ENCODE measurements around the gene SERTAD3. TPM values are rescaled to one million over a fixed set of nuclear protein-coding genes. Genes with fewer than 3 reads are reported as not detected.
"Not testable (repeated sequence)": the region's sequence is repeated elsewhere in the genome, so short reads cannot be mapped to it uniquely, and the experiment has no call there.

SERTAD3 gene, protein sequence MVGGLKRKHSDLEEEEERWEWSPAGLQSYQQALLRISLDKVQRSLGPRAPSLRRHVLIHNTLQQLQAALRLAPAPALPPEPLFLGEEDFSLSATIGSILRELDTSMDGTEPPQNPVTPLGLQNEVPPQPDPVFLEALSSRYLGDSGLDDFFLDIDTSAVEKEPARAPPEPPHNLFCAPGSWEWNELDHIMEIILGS
- 10 to 100 TPM; 13.4 to 13.7 TPM for total RNA-seq

DNA sequence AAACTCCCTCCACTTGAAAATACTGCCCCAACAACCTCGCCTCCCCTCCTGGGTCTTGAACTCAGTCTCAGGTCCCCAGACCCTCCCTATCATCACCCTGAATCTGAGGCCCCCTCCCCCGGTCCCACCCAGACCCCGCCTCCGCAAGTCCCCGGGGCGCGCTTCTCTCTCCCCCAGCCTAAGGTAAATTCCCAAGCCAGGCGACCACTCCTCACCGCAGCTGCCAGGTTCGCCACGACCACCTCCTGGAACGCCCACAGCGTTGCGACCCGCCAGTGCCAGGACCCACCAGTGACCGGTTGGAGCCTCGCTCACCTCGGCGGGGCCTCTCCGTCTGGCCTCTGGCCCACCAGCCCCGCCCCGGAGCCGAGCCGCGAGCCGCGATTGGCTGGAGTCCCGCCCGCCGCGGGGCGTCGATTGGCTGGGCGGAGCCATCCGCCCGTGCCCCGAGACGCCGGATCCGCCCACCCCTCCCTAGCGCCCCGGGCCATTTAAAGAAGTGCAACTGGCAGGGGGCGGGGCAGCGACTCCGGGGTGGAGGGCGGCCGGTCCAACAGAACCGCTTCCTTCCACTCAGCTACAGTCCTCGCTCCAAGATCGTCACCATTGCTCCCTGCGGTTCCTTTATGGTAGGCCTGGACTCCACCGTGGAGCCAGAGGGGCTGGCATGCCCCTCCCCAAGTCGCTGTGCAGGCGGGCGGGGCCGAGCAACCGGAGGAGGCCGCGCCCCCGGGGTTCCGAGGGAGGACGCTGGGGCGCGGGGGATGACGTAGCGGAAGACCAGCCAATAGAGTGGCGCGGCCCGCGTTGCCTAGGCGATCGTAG, at the start of gene SERTAD3:
TSS of gene SERTAD3 (minus strand) at position 336 of the 825 bp plus-strand sequence. CDS start 2,255 bp downstream, outside the sequence.
- DNase-seq (peak; percentile 98), ATAC-seq (peak; percentile 80)
- CTCF ChIA-PET: interaction anchor here (1.0 to 3.0 kb wide), 9 partner anchors 14 to 139 kb away, joined by 3 to 28 read pairs (median 6); partner anchors contain the start of genes BLVRB and SERTAD1
- peak within 1 kb of the TSS; percentile 95 for H3K4me3 Mint-ChIP-seq
- H3K36me3 Mint-ChIP-seq: peaks cover 7% of the 10 kb centered on the region
- H3K4me1 Mint-ChIP-seq: peaks cover 22% of the 10 kb centered on the region
- H3K9me3 Mint-ChIP-seq (ENCODE audit: low read depth): no peaks in the 10 kb centered on the region
- H3K27ac Mint-ChIP-seq: peak within 1 kb of the TSS; percentile 97
- H3K27me3 Mint-ChIP-seq: no peaks in the 10 kb centered on the region

DNA sequence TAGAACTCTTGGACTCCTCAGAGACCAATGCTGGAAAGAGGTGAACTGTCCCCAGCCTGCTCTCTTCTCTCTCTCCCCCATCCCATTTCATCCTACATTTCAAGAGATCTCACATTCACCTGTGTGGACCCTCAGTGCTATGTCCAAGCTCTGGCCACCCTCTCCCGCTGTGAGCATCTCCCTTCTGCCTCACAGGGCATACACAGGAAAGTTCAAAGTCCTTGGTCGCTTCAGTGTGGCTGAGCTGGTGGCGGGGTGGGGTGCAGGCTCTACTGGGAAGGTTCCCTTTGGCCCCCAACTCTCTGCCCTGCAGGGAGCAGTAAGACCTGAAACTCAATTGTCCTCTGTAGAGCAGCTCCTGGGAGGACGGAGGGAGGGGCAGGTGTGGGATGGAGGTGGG, 49.6 kb upstream of the SERTAD3 start:
- Mint-ChIP-seq H3K9me3 (ENCODE audit: low read depth) (no peaks in the 10 kb centered on the region), H3K36me3 (no peaks in the 10 kb centered on the region), H3K27ac (no peak overlapping the region), H3K27me3 (peaks cover 8% of the 10 kb centered on the region), H3K4me1 (no peaks in the 10 kb centered on the region), H3K4me3 (no peak overlapping the region)
- CTCF ChIA-PET: interaction anchor here (0.5 kb wide), 1 partner anchor 524 kb away, joined by 3 read pairs; no protein-coding TSS in a partner anchor
- no peak for DNase-seq
- ATAC-seq: no peak

DNA sequence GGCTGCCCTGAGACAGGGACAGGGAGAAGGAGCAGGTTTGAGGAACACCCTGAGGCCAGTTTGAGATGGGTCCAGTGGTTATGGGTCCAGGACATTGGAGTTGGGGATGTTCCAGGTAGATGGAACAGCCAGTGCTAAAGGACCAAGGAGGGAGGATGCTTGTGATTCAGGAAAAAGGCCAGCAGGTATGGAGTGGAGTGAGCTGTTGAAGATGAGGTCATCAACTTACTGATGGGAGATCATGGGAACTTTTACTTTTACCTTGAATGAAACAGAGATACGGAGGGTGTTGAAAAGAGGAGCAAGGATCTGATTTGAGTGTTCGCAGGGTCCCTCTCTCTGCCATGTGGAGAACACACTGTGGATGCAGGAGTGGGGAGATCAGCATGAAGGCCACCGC, 48.1 kb upstream of the SERTAD3 start:
- Mint-ChIP-seq H3K27me3 (peaks cover 15% of the 10 kb centered on the region), H3K36me3 (no peaks in the 10 kb centered on the region), H3K9me3 (ENCODE audit: low read depth) (no peaks in the 10 kb centered on the region), H3K4me1 (peaks cover 6% of the 10 kb centered on the region), H3K27ac (no peak overlapping the region), H3K4me3 (no peak overlapping the region)
- ATAC-seq: no peak
- CTCF ChIA-PET: no interaction called here
- no peak for DNase-seq

DNA sequence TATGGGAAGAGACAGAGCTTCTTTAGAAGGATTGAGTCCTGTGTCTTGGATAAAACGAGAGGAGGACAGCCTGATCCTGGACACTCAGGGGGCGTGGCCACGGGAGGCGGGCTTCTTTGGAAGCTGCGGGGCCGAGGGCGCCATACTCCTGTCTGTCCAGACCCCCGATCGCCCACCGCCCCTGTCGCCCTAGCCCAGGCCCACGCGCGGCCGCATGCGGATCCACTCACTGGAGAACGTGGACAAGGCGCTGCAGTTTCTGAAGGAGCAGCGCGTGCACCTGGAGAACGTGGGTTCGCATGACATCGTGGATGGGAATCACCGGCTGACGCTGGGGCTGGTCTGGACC, 45.7 kb upstream of the SERTAD3 start:
- H3K36me3 Mint-ChIP-seq: no peaks in the 10 kb centered on the region
- peaks cover 6% of the 10 kb centered on the region for H3K4me1 Mint-ChIP-seq
- no peak overlapping the region for H3K4me3 Mint-ChIP-seq
- no peak overlapping the region for H3K27ac Mint-ChIP-seq
- peaks cover 18% of the 10 kb centered on the region for H3K27me3 Mint-ChIP-seq
- H3K9me3 Mint-ChIP-seq (ENCODE audit: low read depth): no peaks in the 10 kb centered on the region
- DNase-seq: no peak
- CTCF ChIA-PET: interaction anchor here (0.5 to 2.0 kb wide), 2 partner anchors 142 to 145 kb away, joined by 3 to 4 read pairs; no protein-coding TSS in a partner anchor
- no peak for ATAC-seq

DNA sequence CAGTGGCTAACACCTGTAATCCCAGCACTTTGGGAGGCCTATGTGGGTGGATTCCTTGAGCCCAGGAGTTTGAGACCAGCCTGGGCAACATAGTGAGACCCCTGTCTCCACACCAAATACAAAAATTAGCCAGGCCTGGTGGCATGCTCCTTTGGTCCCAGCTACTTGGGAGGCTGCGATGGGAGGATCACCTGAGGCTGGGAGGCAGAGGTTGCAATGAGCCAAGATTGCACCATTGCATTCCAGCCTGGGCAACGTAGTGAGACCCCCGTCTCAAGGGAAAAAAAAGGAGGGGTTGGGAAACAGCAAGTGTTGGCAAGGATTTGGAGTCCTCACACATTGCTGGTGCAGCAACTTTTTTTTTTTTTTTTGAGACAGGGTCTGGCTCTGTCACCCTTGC, 41.9 kb upstream of the SERTAD3 start:
- ATAC-seq (no peak), DNase-seq (no peak)
- CTCF ChIA-PET: interaction anchor here (0.7 kb wide), 1 partner anchor 14 kb away, joined by 3 read pairs; no protein-coding TSS in a partner anchor
- peaks cover 6% of the 10 kb centered on the region for H3K4me1 Mint-ChIP-seq
- H3K36me3 Mint-ChIP-seq: no peaks in the 10 kb centered on the region
- no peaks in the 10 kb centered on the region for H3K9me3 Mint-ChIP-seq (ENCODE audit: low read depth)
- no peak overlapping the region for H3K27ac Mint-ChIP-seq
- H3K4me3 Mint-ChIP-seq: no peak overlapping the region
- peaks cover 10% of the 10 kb centered on the region for H3K27me3 Mint-ChIP-seq

DNA sequence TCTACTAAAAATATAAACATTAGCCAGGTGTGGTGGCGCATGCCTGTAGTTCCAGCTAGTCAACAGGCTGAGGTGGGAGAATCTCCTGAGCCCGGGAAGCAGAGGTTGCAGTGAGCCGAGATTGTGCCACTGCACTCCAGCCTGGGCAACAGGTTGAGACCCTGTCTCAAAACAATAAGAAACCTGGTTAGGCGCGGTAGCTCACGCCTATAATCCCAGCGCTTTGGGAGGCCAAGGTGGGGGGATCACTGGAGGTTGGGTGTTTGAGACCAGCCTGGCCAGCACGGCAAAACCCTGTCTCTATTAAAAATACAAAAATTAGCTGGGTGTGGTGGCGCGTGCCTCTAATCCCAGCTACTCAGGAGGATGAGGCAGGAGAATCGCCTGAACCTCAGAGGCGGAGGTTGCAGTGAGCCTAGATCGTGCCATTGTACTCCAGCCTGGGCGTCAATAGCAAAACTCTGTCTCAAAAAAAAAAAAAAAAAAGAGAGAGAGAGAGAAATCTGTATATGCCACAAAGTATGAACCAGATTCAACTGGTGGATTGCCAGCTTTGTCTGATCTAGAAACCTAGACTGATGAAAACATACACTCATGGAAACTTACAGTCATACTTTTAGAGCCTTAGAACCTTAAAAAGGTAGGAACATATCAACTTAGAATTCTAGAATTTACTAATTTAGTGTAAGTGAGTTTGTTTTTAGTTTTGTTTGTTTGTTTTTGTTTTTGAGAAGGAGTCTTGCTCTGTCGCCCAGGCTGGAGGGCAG, 31.9 kb upstream of the SERTAD3 start:
- CTCF ChIA-PET: interaction anchor here (1.1 to 1.2 kb wide), 2 partner anchors 45 to 171 kb away, joined by 3 to 5 read pairs; no protein-coding TSS in a partner anchor
- not testable (repeated sequence) for ATAC-seq; H3K27me3 Mint-ChIP-seq; H3K4me3 Mint-ChIP-seq; DNase-seq; H3K4me1 Mint-ChIP-seq; H3K27ac Mint-ChIP-seq; H3K36me3 Mint-ChIP-seq; H3K9me3 Mint-ChIP-seq (ENCODE audit: low read depth)

DNA sequence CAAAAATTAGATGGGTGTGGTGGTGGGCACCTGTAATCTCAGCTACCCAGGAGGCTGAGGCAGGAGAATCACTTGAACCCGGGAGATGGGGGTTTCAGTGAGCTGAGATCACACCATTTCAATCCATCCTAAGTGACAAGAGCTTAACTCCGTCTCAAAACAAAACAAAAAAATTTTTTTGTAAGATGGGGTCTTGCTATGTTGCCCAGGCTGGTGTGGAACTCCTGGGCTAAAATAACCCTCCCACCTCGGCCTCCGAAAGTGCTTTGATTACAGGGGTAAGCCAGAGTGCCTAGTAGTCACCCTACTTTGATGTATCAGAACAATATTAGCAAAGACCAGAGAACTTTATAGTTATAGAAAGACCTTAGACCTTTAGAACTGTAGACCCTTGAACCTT, 30.6 kb upstream of the SERTAD3 start:
- H3K9me3 Mint-ChIP-seq (ENCODE audit: low read depth): no peaks in the 10 kb centered on the region
- H3K4me3 Mint-ChIP-seq: no peak overlapping the region

DNA sequence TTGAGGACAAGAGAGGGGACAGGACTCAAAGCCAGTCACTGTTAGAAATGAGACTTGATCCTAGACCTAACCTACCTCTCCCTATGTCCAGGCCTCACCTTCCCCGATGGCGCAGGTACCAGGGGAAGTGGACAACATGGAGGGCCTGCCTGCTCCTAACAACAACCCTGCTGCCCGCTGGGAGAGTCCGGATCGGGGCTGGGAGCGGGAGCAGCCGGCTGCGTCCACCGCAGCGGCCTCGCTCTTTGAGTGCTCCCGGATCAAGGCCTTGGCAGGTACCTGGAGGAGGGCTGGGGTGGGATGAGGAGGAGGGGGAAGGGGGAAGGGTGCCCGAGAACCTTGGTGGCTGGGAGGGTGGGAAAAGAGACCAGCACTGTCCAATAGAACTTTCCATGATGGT, 28.4 kb upstream of the SERTAD3 start:
- CTCF ChIA-PET: no interaction called here
- no peak overlapping the region for H3K4me3 Mint-ChIP-seq
- DNase-seq: no peak
- H3K36me3 Mint-ChIP-seq: no peaks in the 10 kb centered on the region
- no peak overlapping the region for H3K27ac Mint-ChIP-seq
- H3K9me3 Mint-ChIP-seq (ENCODE audit: low read depth): no peaks in the 10 kb centered on the region
- H3K27me3 Mint-ChIP-seq: peaks cover 15% of the 10 kb centered on the region
- ATAC-seq: no peak
- peaks cover 4% of the 10 kb centered on the region for H3K4me1 Mint-ChIP-seq

More for the DNA sequence above, 30.6 kb upstream of the SERTAD3 start:
- no peak for ATAC-seq
- DNase-seq: no peak
- Mint-ChIP-seq H3K27me3 (no peaks in the 10 kb centered on the region), H3K4me1 (no peaks in the 10 kb centered on the region), H3K36me3 (no peaks in the 10 kb centered on the region), H3K27ac (no peak overlapping the region)
- CTCF ChIA-PET: interaction anchor here (1.3 kb wide), 1 partner anchor 11 kb away, joined by 4 read pairs; no protein-coding TSS in a partner anchor

DNA sequence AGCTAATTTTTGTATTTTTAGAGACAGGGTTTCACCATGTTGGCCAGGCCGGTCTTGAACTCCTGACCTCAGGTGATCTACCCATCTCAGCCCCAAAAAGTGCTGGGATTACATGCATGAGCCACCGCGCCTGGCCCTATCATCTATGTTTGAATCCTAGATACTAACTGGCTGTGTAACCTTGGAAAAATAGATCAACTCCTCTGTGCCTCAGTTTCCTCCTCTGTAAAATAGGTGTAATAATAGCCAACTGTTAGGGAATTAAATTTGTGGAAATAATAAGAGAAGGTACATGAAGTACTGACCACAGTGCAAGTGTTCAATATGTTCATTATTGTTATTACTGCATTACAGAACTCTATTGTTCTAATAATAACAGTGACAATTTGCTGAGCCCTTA, 27.0 kb upstream of the SERTAD3 start:
- peaks cover 22% of the 10 kb centered on the region for H3K27me3 Mint-ChIP-seq
- no peak overlapping the region for H3K4me3 Mint-ChIP-seq
- ATAC-seq (no peak), DNase-seq (no peak)
- CTCF ChIA-PET: interaction anchor here (0.6 kb wide), 1 partner anchor 15 kb away, joined by 3 read pairs; no protein-coding TSS in a partner anchor
- H3K36me3 Mint-ChIP-seq: no peaks in the 10 kb centered on the region
- peaks cover 10% of the 10 kb centered on the region for H3K4me1 Mint-ChIP-seq
- no peaks in the 10 kb centered on the region for H3K9me3 Mint-ChIP-seq (ENCODE audit: low read depth)
- no peak overlapping the region for H3K27ac Mint-ChIP-seq

DNA sequence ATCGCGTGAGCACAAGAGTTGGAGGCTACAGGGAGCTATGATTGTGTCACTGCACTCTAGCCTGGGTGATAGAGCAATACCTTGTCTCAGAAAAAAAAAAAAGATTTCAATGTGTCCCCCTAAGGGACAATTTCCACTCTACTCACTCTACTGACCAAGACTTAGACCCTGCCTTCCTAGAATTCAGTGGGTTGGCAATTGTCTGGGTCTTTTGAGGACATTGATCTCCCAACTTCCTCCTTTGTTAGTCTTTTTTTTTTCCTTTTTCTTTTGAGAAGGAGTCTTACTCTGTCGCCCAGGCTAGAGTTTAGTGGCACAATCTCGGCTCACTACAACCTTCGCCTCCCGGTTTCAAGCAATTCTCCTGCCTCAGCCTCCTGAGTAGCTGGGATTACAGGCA, 24.9 kb upstream of the SERTAD3 start:
- Mint-ChIP-seq H3K9me3 (ENCODE audit: low read depth) (no peaks in the 10 kb centered on the region), H3K4me1 (peaks cover 26% of the 10 kb centered on the region), H3K36me3 (no peaks in the 10 kb centered on the region), H3K27me3 (peaks cover 23% of the 10 kb centered on the region), H3K27ac (no peak overlapping the region), H3K4me3 (no peak overlapping the region)
- ATAC-seq (no peak), DNase-seq (no peak)
- CTCF ChIA-PET: interaction anchor here (0.7 kb wide), 1 partner anchor 54 kb away, joined by 3 read pairs; no protein-coding TSS in a partner anchor

DNA sequence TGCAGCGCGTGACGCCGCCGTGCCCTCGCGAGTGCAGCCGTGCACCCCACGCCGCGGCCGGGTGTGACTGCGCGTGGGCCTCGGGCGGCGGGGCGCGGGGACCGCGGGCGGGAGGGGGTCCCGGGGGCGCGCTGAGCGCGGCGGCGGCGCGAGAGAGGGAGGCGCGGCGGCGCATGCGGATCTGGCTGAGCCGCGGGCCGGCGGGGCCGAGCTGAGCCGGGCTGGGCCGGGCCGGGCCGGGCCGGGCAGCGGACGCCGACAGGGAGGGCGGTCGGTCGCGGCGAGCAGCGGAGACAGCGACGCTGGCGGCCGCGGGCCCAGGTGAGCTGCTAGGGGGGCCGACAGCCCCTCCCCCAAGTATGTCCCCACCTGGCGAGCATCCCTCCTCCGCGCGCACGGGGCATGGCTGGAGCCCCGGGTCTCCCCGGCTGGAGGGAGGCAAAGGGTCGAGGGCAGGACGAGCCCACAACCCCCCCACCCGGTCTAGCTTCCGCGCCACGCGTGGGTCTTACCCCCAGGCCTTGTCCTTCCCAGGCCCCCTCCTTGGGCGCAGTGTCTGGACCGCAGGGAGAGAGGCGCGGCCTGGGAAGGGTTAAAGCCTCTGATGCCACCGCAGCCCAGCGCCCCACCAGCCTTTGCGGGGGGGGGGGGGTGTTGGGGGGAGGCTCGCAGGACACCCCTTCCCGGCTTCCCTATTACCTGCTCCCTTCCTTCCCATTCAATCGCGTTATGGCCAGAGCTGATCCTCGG, 23.0 kb upstream of the SERTAD3 start, which contains the start of gene SPTBN4:
TSS of gene SPTBN4 (plus strand) at position 17 of the 750 bp plus-strand sequence. CDS start 5,621 bp downstream, outside the sequence.
- ATAC-seq (no peak), DNase-seq (no peak)
- Mint-ChIP-seq H3K4me1 (peaks cover 34% of the 10 kb centered on the region), H3K36me3 (no peaks in the 10 kb centered on the region), H3K4me3 (peak within 1 kb of the TSS; percentile 79), H3K27ac (peak within 1 kb of the TSS; percentile 34), H3K9me3 (ENCODE audit: low read depth) (no peaks in the 10 kb centered on the region), H3K27me3 (peaks cover 23% of the 10 kb centered on the region)
- CTCF ChIA-PET: interaction anchor here (0.8 to 3.8 kb wide), 3 partner anchors 11 to 162 kb away, joined by 4 to 21 read pairs (median 4); no protein-coding TSS in a partner anchor

DNA sequence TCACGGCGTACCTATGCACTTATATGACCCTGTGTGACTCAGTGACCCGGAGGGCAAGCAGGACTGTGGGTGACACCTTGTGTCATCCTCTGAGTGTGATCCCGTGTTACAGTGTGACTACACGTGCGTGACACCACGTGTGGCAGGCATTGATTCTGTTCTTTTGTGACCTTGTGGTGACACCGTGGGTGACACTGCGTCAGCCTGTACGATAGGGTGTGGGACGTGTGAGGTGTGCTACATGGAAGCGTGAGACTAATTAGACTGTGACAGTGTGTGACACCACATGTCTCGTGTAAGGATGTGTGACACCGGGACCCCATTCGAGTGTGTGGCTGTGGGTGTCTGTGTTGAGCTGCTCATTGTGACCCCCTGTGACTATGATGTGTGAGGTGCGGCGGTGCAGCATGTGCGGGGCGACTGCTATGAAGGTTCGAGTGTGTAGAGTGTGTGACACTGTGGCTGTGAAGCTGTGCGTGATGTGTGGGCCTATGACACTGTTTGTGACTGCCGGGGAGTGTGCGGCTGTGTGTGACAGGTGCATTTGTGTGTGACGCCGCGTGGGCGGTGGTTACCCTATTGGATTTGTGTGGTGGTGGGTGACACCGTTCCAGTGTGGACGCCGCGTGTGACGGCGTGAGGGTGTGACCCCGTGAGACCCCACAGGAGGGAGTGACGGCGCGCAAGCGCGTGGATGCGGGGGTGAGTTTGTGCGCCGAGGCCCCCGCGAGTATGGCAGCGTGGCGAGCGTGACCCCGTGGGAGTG, 22.3 kb upstream of the SERTAD3 start:
- peaks cover 34% of the 10 kb centered on the region for H3K4me1 Mint-ChIP-seq
- peak overlapping the region; percentile 79 for H3K4me3 Mint-ChIP-seq
- no peaks in the 10 kb centered on the region for H3K9me3 Mint-ChIP-seq (ENCODE audit: low read depth)
- H3K27me3 Mint-ChIP-seq: peaks cover 23% of the 10 kb centered on the region
- no peak for ATAC-seq
- CTCF ChIA-PET: interaction anchor here (0.8 to 5.0 kb wide), 20 partner anchors 10 to 169 kb away, joined by 3 to 57 read pairs (median 6); partner anchors contain the start of genes LTBP4, SERTAD1 and SERTAD3
- DNase-seq: peak; percentile 81
- no peaks in the 10 kb centered on the region for H3K36me3 Mint-ChIP-seq
- H3K27ac Mint-ChIP-seq: peak overlapping the region; percentile 34
